Neural cell (in vitro differentiated cells): Measurements from ENCODE around the gene FCGR3A. TPM values are rescaled to one million over a fixed set of nuclear protein-coding genes. Genes with fewer than 3 reads are reported as not detected.
"Not testable (repeated sequence)": the region's sequence is repeated elsewhere in the genome, so short reads cannot be mapped to it uniquely, and the experiment has no call there.

Experiments
- H2AFZ ChIP-seq: fragments of 200-600, 300-800 bp; sonication (generic), shearing (Covaris generic); 2 replicates; pipeline ENCODE4 v1.6.0; 2014; ENCODE audit warnings: low read depth, mild to moderate bottlenecking, antibody characterized with exemption, low read length, moderate library complexity
- H3F3A ChIP-seq: fragments of 200-600 bp; shearing (Covaris generic); 2 replicates; pipeline ENCODE4 v1.6.1; 2016; ENCODE audit warnings: mild to moderate bottlenecking, moderate library complexity, mixed read lengths, antibody characterized with exemption, low read length; ENCODE audit not compliant: insufficient read depth, poor library complexity, severe bottlenecking
- H3K27ac ChIP-seq: fragments of 200-600, 300-800 bp; sonication (generic), shearing (Covaris generic); 2 replicates; pipeline ENCODE4 v1.5.1; 2014; ENCODE audit warnings: mild to moderate bottlenecking, low read length, moderate library complexity
- H3K27me3 ChIP-seq: fragments of 300-800, 200-600 bp; sonication (generic), shearing (Covaris generic); 2 replicates; pipeline ENCODE4 v1.6.0; 2014; ENCODE audit warnings: mild to moderate bottlenecking, low read depth, low read length, moderate library complexity; ENCODE audit not compliant: insufficient read depth
- H3K36me3 ChIP-seq: fragments of 300-800, 200-600 bp; sonication (generic), shearing (Covaris generic); 2 replicates; pipeline ENCODE4 v1.5.1; 2014; ENCODE audit warnings: mild to moderate bottlenecking, antibody characterized with exemption, low read length, moderate library complexity; ENCODE audit not compliant: insufficient read depth
- H3K4me2 ChIP-seq: fragments of 300-800, 200-600 bp; sonication (generic), shearing (Covaris generic); 2 replicates; pipeline ENCODE4 v1.6.0; 2014; ENCODE audit warnings: mild to moderate bottlenecking, low read length
- H3K4me3 ChIP-seq: fragments of 300-800, 200-600 bp; sonication (generic), shearing (Covaris generic); 2 replicates; pipeline ENCODE4 v1.5.1; 2014; ENCODE audit warnings: mild to moderate bottlenecking, low read length, moderate library complexity
- H3K79me2 ChIP-seq: fragments of 200-600 bp; shearing (Covaris generic); replicated peaks from 2 replicates; pipeline ENCODE4 v1.6.0; 2014; ENCODE audit warnings: mild to moderate bottlenecking, low read length, moderate library complexity; ENCODE audit not compliant: insufficient read depth
- H3K9ac ChIP-seq: fragments of 300-800, 200-600 bp; sonication (generic), shearing (Covaris generic); 2 replicates; pipeline ENCODE4 v1.6.1; 2016; ENCODE audit warnings: mild to moderate bottlenecking, low read length, mixed read lengths
- H3K9me2 ChIP-seq: fragments of 200-600 bp; shearing (Covaris generic); 2 replicates; pipeline ENCODE4 v1.6.1; 2016; ENCODE audit warnings: mild to moderate bottlenecking, low read length, mixed read lengths; ENCODE audit not compliant: insufficient read depth
- H3K9me3 ChIP-seq: fragments of 200-600, 300-800 bp; sonication (generic), shearing (Covaris generic); 2 replicates; pipeline ENCODE4 v1.6.1; 2016; ENCODE audit warnings: mild to moderate bottlenecking, mixed run types, low read length, moderate library complexity, mixed read lengths
- H4K20me1 ChIP-seq: fragments of 200-600 bp; shearing (Covaris generic); 2 replicates; pipeline ENCODE4 v1.6.1; 2016; ENCODE audit warnings: mild to moderate bottlenecking, mixed run types; ENCODE audit not compliant: insufficient read depth
- polyA plus RNA-seq: library from polyadenylated mRNA; depleted of rRNA; stranded (reverse); fragments of >200 nt; gene quantifications from 2 replicates; pipeline ENCODE4 v1.2.3, GENCODE V29; 2014

The FCGR3A gene
- polyA plus RNA-seq, 1 donor from 2014 or later, result not detected

DNA sequence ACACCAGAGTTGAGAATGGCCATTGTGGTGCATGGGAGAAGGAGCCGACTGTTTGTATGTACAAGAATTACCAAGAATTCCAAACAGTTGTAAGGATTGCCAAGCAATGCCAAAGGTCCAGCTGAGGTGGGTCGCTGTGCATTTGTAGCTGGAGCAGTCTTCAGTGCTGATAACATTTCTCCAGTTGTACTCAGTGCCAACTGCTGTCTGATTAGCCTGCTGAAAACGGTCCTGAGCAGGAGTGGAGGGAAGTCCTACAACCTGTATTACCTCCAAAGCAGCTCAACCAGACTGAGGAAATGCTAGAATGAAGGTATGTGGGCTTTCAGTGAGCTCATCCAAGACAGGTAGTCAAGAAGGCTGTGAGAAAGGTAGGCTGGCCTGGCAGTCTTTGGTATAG, 6.5 kb upstream of the FCGR3A start:
- H3K36me3 ChIP-seq, H3K27ac ChIP-seq, H4K20me1 ChIP-seq, H3K4me3 ChIP-seq, H3K9me2 ChIP-seq, H3F3A ChIP-seq, H3K9me3 ChIP-seq, H2AFZ ChIP-seq, H3K9ac ChIP-seq, H3K79me2 ChIP-seq, H3K4me2 ChIP-seq, H3K27me3 ChIP-seq: not testable (repeated sequence)

DNA sequence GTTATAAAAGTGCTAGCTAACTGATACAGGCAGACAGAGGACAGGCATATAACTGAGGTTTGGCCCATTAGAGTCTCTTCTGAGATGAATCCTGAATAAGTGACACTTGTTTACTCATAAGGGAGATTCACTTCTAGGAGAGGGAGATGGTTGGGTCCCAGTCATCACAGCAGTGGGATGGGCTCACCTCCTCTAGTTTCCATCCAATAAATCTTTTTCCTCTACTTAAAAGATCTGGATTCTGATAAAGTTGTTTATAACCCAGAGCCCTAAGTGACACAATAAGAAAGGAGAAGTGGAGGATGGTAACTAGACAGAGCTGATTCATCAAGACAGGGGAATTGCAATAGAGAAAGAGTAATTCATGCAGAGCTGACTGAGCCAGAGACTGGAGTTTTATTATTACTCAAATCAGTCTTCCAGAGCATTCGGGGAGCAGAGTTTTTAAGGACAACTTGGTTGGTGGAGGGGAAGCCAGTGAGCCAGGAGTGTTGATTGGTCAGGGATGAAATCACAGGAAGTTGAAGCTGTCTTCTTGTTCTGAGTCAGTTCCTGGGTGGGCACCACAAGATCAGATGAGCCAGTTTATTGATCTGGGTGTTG, 5.3 kb upstream of the FCGR3A start:
- not testable (repeated sequence) for H2AFZ ChIP-seq, H4K20me1 ChIP-seq, H3K79me2 ChIP-seq, H3K9me3 ChIP-seq, H3K9me2 ChIP-seq, H3F3A ChIP-seq, H3K36me3 ChIP-seq, H3K4me2 ChIP-seq, H3K27me3 ChIP-seq, H3K4me3 ChIP-seq, H3K27ac ChIP-seq, H3K9ac ChIP-seq

DNA sequence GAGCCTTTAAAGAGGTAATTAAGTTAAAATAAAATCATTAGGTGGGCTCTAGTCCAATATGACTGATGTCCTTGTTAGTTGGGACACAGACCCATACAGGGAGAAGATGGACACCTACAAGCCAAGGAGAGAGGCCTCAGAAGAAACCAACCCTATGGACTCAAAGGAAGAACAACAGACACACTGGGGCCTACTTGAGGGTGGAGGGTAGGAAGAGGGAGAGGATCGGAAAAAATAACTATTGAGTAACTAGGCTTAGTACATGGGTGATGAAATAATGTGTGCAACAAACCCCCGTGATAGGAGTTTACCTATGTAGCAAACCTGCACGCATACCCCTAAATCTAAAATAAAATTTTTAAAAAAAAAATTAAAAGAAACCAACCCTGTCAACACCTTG, 4.7 kb upstream of the FCGR3A start:
- not testable (repeated sequence) for H3K9ac ChIP-seq, H3K9me3 ChIP-seq, H3K4me3 ChIP-seq, H2AFZ ChIP-seq, H3K27me3 ChIP-seq, H3F3A ChIP-seq, H3K79me2 ChIP-seq, H4K20me1 ChIP-seq, H3K27ac ChIP-seq, H3K36me3 ChIP-seq, H3K9me2 ChIP-seq, H3K4me2 ChIP-seq

DNA sequence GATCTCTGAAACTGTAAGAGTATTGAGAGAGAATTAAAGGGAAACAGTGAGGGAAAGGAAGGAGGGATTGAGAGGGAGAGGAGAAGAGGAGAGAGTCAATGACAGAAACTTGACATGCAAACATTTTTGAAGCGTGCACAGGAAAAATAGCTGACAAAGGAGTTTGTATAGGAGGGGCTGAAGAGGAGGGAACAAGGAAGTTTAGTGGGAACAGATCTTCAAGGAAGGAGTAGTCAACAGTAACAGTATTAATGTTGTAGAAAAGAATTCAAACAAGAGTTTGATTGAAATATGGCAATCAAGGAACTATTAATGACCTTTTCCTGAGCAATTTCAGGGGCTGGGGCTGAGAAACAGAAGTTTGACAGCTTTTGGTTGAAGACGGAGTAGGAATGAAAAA, 4.0 kb upstream of the FCGR3A start:
- H3K9me2 ChIP-seq, H3K79me2 ChIP-seq, H3K9ac ChIP-seq, H3K27me3 ChIP-seq, H4K20me1 ChIP-seq, H3K4me2 ChIP-seq, H3F3A ChIP-seq, H3K36me3 ChIP-seq, H3K9me3 ChIP-seq, H3K4me3 ChIP-seq, H3K27ac ChIP-seq, H2AFZ ChIP-seq: not testable (repeated sequence)

DNA sequence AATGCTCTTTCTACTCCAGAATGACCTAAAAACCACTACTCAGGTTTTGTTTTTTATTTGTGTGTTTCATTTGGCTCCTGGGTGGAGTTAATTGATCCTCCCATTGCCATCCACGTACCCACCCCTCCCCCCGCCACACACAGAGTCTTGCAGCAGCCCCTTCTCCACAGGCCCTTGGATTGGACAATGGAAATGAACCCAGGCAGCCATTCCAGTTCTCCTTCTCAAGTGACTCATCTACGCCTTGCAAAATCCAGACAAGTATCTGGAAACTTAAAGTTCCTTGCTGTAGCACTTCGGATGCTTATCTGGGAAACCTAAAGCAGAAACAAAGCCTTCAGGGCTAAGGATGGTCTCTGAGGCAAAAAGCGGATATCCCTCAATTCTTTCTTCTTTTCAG, 1.3 kb upstream of the FCGR3A start:
- not testable (repeated sequence) for H2AFZ ChIP-seq, H3K27ac ChIP-seq, H3K79me2 ChIP-seq, H3K9me2 ChIP-seq, H3K36me3 ChIP-seq, H3K4me2 ChIP-seq, H4K20me1 ChIP-seq, H3F3A ChIP-seq, H3K9me3 ChIP-seq, H3K9ac ChIP-seq, H3K4me3 ChIP-seq, H3K27me3 ChIP-seq

DNA sequence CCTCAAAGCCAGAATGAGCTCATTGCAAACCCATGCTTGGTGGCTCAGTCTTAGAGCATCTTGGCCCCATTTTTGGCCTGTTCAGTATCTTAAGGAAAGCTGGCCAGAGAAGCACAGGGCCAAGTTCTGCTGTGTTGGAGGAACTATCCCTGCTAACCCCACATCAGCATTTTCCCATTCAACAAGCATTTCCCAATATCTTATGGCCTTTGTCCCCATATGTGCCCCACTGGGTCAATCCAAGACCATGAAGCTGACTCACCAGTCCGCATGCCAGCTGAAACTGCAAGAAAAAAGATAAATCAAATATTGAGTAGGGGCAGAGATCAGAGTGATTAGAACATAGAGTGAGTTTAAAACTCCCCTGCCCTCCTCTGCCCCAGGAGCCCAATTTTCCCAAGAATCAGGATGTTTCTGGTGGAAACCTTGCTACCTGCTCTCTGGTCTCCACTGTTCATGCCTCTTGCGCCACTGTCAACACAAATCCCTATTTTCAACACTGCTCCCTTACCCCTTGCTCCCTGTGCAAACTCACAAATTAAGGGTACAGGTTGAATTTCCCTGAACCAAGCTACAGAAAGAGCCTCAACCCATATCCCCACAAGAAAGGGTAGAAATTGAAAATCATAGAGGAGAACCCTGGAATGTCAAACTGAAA, 740 bp downstream of the FCGR3A start:
- not testable (repeated sequence) for H4K20me1 ChIP-seq, H3K4me3 ChIP-seq

DNA sequence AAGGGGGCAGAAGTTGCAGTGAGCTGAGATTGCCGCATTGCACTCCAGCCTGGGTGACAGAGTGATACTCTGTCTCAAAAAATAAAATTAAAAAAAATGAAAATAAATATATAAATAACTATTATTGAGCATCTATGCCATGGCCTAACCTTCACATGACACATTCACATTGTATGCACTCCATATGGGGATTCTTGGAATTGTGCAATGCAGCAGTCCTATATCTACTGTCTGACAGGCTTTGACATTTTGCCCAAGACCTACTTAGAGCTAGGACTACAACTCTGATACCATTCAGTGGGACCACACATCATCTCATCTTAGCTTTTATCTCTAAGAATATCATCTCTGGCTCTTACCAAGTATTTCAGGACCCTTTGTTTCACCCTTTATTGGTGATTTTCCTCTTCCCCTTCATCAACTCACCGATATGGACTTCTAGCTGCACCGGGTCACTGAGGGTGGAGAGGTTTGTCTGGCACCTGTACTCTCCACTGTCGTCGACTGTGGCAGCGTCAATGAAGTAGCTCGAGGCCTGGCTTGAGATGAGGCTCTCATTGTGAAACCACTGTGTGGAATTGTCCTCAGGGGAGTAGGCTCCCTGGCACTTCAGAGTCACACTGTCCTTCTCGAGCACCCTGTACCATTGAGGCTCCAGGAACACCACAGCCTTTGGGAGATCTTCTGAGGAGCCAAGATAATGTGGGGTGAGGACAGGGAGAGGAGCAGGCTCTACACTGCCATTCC, 1.4 kb downstream of the FCGR3A start:
- H3K9me3 ChIP-seq, H3K4me2 ChIP-seq, H3F3A ChIP-seq, H2AFZ ChIP-seq, H3K9ac ChIP-seq, H3K4me3 ChIP-seq, H3K27ac ChIP-seq, H3K27me3 ChIP-seq, H3K9me2 ChIP-seq, H4K20me1 ChIP-seq, H3K36me3 ChIP-seq, H3K79me2 ChIP-seq: not testable (repeated sequence)

More for the DNA sequence above, 740 bp downstream of the FCGR3A start:
- not testable (repeated sequence) for H2AFZ ChIP-seq, H3F3A ChIP-seq, H3K79me2 ChIP-seq, H3K9me3 ChIP-seq, H3K27me3 ChIP-seq, H3K9ac ChIP-seq, H3K4me2 ChIP-seq, H3K27ac ChIP-seq, H3K36me3 ChIP-seq, H3K9me2 ChIP-seq
